ENCODE measurements around the gene USP25. TPM values are rescaled to one million over a fixed set of nuclear protein-coding genes. Genes with fewer than 3 reads are reported as not detected.

USP25 gene
- total RNA-seq, 1 donor = 33.7 TPM

DNA sequence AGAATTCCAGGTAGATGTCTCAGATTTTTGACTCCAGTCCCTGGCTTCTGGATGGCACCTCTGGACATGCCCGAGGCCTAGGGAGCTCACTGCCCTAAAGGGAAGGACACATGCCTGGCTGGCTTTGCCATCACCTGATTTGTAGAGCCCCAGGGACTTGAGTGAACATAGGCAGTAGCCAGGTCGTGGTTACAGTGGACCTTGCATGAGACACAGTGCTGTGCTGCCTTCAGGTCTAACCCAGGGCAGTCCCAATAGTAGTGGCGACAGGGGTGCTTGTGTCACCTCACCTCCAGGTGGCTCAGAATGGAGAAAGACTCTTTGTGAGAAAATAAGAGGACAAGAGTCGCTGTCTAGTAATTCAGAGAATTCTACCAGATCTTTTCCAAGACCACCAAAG is 166.7 kb downstream of the USP25 start:
- TF ChIP-seq, protein P1, sequence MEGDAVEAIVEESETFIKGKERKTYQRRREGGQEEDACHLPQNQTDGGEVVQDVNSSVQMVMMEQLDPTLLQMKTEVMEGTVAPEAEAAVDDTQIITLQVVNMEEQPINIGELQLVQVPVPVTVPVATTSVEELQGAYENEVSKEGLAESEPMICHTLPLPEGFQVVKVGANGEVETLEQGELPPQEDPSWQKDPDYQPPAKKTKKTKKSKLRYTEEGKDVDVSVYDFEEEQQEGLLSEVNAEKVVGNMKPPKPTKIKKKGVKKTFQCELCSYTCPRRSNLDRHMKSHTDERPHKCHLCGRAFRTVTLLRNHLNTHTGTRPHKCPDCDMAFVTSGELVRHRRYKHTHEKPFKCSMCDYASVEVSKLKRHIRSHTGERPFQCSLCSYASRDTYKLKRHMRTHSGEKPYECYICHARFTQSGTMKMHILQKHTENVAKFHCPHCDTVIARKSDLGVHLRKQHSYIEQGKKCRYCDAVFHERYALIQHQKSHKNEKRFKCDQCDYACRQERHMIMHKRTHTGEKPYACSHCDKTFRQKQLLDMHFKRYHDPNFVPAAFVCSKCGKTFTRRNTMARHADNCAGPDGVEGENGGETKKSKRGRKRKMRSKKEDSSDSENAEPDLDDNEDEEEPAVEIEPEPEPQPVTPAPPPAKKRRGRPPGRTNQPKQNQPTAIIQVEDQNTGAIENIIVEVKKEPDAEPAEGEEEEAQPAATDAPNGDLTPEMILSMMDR (IDR thresholded peaks at IDR 0.05; ENCODE audit: insufficient read depth, low read depth, low read length) = no peak
- no peak for DNase-seq (ENCODE audit: low read depth)

DNA sequence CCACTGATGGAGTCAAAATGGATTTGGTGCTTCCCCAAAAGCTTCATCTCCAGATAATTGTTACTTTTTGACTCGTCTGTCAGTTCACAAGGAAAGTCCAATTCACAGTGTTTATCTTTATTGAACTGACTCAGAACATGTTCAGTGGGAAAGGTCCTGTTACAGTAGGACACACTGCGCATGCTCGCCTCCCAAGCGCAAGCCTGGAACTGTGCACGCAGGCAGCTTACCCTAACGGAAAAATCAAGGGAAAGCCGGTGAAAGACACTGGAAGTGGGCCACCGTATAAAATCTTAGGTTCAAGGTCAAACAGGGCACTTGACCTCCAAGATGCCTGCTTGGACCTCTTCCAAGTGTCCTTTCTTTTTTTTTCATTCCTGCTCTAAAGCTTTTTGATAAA is 174.6 kb downstream of the USP25 start:
- DNase-seq (ENCODE audit: low read depth) = peak; percentile 62
- H3K4me3 ChIP-seq (ENCODE audit: low read depth, low read length) = no peak overlapping the region
- TF ChIP-seq, protein P1 (IDR thresholded peaks at IDR 0.05; ENCODE audit: insufficient read depth, low read depth, low read length) = no peak

More for the DNA sequence above, 166.7 kb downstream of the USP25 start:
- no peak overlapping the region for H3K4me3 ChIP-seq (ENCODE audit: low read depth, low read length)

DNA sequence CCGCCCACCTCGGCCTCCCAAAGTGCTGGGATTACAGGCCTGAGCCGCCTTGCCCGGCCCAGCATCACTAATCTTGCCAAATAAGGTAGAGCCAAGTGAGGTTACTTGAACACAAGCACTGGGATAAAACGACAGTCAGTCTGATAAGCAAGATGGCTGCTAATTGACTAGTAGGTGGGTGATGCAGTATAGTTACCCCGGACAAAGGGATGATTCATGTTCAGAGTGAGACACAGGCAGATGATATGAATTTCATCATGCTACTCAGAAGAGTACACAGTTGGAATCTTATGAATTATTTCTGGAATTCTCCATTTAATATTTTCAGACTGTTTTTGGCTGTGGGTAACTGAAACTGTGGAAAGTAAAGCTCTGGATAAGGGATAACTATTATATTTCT is 178.4 kb downstream of the USP25 start:
- H3K4me3 ChIP-seq (ENCODE audit: low read depth, low read length) = no peak overlapping the region
- TF ChIP-seq, protein P1 (IDR thresholded peaks at IDR 0.05; ENCODE audit: insufficient read depth, low read depth, low read length) = no peak
- DNase-seq (ENCODE audit: low read depth) = no peak

DNA sequence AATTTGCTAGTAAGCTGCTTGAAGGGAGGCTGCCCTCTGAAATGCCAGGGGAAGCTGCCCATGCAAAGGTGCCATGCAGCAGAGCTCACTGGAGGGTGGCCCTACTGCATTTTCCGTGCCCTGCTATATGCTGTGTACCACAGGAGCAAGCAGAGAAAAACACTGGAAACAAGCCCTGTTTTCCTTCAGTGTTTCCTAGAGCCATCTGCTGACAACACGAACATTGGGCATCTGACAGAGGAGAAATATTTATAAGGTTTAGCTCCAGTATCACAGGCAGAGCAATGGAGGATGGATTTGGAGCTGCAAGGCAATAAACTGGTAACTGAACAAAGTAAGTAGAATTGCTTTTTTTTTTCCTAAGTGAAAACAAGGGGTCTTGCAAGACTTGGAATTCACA is 198.4 kb downstream of the USP25 start:
- DNase-seq (ENCODE audit: low read depth) = no peak
- TF ChIP-seq, protein P1 (IDR thresholded peaks at IDR 0.05; ENCODE audit: insufficient read depth, low read depth, low read length) = no peak

DNA sequence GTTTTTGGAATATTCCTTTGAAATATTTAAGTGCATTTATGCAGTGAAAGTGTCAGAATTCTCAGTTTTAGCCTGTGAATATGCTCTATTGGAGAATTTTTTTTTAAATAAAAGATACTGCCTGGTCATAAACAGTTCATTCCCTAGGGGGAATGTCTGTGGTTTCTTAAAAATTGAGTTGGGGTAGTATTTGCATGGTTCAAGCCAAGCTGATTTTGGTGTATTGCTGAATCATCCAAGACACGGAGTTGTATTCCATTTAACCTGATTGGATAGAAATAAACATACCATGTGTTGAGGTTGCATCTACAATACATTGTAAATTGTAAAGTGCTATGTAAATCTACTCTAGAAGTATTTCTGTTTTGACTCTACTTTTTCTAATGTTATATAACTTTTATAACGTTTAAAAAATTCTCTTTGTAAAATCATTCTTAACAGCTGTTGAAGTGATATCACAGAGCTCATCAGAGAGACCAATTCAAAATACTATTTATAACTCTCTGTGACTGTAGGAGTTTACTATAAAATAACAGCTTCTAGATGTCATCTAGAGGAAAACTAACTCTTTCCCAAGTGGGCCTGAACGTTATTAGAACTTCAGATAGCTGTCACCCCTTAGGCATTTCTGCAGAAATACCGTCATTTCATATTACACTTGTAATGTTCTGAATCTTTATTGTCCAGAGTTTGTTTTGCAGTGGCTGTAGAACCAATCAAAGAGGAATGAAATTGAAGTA is 199.1 kb downstream of the USP25 start:
- TF ChIP-seq, protein P1 (IDR thresholded peaks at IDR 0.05; ENCODE audit: insufficient read depth, low read depth, low read length) = no peak
- DNase-seq (ENCODE audit: low read depth) = no peak
- no peak overlapping the region for H3K4me3 ChIP-seq (ENCODE audit: low read depth, low read length)

More for the DNA sequence above, 198.4 kb downstream of the USP25 start:
- H3K4me3 ChIP-seq (ENCODE audit: low read depth, low read length) = no peak overlapping the region

DNA sequence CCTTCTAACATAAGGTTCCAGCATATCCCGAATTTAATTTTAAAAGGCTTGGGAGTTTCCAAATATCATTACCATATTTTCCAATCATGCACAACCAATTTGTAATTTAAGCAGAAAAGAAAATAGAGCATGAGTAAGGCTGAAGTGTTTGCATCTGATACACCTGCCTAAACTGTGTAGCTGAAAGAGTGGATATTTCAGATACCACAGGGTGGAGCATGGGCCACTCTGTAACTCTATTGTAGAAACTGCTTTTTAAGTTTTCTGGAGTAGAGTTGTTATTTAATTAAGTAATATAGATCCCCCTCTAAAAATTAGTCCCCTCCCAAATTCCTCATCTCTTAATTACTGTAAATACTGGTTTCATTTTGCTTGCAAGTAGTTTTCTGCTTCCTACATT is 199.8 kb downstream of the USP25 start:
- no peak for DNase-seq (ENCODE audit: low read depth)
- TF ChIP-seq, protein P1 (IDR thresholded peaks at IDR 0.05; ENCODE audit: insufficient read depth, low read depth, low read length) = no peak
- no peak overlapping the region for H3K4me3 ChIP-seq (ENCODE audit: low read depth, low read length)

All from fibroblast of villous mesenchyme (primary cell).